NCI-H2107 treated with DMSO at 0.1 percent for 48 hours (cell line): ENCODE data around the gene CTCFL.

Source experiments
- DNase-seq: peaks from one replicate; lab custom pipeline; 2025; ENCODE audit not compliant: unreplicated experiment; lab: John Stamatoyannopoulos, UW

CTCFL gene, protein sequence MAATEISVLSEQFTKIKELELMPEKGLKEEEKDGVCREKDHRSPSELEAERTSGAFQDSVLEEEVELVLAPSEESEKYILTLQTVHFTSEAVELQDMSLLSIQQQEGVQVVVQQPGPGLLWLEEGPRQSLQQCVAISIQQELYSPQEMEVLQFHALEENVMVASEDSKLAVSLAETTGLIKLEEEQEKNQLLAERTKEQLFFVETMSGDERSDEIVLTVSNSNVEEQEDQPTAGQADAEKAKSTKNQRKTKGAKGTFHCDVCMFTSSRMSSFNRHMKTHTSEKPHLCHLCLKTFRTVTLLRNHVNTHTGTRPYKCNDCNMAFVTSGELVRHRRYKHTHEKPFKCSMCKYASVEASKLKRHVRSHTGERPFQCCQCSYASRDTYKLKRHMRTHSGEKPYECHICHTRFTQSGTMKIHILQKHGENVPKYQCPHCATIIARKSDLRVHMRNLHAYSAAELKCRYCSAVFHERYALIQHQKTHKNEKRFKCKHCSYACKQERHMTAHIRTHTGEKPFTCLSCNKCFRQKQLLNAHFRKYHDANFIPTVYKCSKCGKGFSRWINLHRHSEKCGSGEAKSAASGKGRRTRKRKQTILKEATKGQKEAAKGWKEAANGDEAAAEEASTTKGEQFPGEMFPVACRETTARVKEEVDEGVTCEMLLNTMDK

DNA sequence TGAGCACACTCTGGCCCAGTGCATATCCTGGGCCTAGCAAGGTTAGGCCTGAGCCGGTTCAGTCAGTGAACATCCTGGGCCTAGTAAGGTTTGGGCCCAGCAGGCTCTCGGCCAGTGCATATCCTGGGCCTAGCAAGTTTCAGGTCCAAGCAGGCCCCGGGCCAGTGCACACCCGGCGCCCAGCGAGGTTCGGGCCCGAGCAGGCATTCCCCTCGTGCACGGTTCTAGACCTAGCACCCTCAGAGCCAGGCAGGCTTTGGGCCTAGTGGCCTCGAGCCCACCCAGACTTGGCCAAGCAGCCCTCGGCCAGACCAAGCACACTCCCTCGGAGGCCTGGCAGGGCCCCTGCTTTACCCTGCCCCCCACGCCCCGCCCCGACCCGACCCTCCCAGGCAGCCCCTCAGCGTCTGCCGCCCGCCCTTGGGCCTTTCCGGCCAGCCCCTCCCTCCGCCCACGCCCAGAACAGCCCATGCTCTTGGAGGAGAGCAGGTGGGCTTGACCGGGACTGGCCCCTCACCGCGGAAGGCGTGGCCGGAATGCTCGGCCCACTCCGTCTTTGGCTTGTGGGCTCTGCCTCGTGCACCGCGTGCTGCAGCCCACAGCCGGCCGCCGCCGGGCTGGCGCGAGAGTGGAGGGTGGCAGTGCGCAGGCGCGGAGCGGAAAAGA, at the start of gene CTCFL:
TSS of gene CTCFL (minus strand) at position 630 of the 666 bp plus-strand sequence. CDS start 935 bp downstream, outside the sequence.
- DNase-seq = no peak

DNA sequence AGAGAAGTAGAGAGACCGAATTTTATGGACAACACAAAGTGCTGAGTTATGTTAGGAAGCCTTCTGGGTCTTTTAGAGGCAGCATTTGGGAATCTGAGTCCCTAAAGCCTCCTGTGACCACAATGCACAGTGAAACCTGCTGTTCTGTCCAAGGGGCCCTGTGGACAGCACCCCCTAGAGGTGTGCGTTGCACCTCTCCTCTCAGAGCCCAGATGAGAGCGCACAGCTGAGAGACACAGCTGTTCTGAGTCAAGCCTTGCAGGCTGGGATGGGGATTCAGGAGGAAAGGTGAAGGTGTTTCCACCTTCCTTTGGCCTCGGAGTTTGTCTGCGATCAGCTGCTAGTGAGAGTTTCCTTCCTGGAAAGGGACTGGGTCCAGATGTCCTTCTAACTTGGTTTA, 49.0 kb upstream of the CTCFL start:
- no peak for DNase-seq

DNA sequence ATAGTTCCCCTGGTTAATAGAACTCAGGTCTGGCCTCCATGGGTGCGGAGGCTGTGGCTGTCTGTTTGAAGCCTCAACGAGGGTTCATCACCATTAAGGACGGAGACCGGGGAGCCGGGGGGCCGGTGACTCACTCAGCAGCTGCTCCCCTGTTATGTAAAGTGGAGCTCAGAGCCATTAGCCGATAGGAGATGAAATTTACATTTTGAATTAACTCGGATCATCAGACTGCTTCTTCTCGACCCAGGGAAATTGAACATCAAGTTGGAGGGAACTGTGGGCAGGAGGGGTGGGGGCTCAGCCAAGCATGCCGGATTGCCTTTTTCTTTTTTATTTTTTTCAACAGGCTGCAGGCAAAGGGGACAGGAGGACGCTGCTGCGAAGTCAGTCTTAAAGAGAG, 48.3 kb upstream of the CTCFL start:
- DNase-seq = no peak

DNA sequence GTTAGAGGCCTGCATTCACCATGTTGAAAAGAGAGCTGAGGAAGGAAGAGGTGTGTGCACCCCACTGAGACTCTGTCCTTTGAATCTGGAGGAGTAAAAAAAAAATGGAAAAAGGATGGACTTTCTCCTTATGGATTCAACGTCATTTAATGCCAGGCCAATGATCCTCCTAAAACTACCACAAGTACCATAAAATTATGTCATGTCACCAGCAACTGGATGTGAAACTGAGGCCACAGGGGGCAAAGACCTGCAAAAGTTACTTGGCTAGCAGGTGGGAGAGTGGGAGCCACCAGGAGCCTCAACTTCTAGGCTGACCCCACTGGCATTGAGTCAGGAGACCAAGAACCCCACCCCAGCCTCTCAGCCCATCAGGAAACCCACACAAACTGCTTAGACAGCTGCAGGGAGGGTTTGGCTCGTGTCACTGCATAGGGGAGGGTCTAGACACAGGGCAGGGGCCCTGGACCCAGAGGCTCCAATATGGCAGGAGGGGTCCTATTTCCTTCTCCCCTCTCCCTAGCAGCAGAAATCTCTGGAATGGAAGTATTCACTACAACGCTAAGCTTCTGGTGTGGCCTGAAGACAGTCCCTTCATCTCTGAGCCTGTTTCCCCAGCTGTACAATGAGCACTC, 47.0 kb upstream of the CTCFL start:
- DNase-seq = no peak

DNA sequence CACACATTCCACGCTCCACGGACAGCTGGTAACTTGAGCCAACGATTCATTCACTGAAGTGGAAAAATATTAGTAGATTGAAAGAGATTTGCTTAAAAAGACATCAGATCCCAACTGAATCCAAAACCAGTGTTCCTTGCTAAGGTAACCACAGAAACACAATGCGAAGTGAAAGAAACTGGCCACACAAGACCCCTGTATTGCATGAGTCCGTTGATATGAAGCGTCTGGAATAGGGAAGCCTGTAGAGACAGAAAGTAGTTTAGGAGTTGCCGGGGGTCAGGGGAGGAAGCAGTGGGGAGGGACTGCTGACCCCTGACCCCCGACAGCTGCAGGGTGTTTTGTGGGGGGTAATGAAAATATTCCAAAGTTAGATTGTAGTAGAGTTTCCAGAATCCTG, 46.0 kb upstream of the CTCFL start:
- no peak for DNase-seq

DNA sequence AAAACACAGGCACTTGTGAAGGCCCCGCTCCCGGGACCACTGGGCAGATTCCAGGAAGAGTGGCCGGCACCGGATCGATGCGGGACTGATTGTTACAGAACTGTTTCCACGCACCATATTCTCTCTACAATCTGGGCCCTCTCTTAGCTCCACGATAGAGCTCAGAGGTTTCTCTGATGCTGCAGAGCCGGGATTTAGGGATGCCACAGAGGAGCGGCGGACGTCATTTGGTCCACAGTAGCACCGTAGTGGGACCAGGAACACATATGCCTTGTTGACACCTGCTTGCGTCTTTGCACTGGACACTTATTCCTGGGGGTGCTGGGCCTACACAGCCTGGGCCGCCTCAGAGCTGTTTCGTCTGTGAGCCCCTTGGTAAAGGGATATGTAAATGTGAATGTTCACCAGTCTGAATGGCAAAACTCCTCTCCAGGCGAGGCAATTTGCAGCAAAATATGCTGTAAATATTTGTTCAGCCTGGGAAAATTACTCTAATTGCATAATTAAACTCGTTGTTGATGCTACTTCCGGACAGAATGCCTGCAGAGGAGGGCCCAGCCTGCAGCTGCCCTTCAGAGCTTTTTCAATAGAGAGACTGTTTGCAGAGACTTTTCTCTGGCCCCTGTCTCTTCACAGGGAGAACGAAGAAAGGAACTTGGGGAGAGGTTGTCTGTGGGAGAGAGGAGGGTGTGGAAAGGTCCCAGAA, 45.4 kb upstream of the CTCFL start:
- no peak for DNase-seq

DNA sequence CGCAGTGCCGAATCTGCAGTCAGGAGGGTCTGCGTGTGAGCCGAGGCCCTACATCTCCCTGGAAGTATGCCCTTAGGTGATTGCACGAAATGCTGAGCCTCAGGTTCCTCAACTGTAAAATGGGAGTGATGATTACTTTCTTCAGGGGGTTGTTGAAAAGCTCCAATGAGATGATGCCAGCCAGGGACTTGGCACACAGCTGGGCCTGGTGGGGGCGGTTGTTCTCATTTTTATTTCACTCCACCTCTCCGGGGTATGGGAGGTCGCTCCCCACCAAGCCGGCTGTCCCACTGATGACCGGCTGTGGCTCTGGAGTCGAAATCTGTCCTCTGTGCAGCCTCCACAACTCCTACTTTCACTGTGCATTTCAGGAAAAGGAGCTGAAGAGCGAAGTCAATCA, 44.0 kb upstream of the CTCFL start:
- no peak for DNase-seq

DNA sequence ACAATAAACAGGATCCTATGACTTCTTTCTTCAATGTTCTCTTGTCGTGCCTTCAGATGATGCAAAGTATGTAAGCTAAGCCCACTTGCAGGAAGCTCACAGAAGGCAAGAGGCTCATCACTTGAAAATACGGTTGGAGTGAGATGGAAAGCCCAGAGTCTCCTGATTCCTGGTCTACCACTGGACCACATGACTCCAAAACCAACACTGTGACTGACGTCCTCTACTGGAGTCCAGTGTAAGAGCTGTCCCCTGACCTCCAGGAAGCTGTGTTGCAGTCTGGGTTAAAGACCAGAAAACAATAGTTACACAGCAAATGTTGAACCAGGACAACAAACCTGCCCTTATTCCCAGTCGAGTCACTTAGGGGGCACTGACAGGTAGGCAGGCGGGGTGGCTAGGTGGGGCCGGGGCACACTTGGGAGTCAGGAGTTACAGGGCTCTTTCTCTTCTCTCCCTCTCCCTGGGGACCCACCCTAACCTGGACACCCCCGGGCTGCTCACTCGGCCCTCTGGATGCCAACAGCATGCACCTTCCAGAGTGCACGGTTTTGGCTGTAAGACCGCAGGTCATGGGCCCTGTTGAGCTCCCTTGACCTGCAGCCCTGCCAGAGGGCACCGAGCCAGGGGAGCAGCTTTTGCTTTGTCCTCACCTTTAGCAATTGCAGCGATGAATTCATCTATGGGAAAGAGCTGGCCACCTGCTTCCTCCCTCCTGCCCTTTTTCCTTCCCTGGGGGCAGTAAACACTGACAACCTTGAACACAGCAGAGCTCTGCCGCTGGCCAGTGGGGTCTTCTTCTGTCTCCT, 43.4 kb upstream of the CTCFL start:
- no peak for DNase-seq

DNA sequence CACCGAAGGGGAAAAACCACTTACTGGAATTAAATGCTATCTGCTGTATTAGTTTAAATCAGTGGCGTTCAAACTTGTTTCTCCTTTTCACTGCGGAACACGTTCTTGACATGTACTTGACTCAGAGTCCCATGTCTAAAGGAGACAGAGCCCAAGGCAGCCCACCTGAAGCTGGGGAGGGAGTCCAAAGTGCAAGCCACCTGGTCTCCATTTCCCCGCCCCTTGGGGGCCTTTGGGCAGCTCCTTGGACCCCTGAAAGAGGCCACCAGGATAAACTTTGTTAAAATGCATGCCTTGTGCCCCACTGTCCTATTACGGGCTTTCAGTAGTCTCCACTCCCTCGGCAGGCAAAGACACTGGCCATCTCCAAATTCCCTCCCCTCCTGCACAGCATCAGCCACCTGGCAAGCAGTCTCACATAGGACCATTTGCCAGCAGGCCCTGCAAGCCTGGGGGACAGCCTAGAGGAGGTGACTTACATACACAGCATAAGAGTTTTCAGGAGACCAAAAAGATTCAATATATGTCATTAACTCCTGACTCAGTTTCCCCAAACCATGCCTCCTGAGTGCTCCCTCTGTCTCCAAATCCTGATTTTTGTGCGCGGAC, 42.6 kb upstream of the CTCFL start:
- DNase-seq = no peak

DNA sequence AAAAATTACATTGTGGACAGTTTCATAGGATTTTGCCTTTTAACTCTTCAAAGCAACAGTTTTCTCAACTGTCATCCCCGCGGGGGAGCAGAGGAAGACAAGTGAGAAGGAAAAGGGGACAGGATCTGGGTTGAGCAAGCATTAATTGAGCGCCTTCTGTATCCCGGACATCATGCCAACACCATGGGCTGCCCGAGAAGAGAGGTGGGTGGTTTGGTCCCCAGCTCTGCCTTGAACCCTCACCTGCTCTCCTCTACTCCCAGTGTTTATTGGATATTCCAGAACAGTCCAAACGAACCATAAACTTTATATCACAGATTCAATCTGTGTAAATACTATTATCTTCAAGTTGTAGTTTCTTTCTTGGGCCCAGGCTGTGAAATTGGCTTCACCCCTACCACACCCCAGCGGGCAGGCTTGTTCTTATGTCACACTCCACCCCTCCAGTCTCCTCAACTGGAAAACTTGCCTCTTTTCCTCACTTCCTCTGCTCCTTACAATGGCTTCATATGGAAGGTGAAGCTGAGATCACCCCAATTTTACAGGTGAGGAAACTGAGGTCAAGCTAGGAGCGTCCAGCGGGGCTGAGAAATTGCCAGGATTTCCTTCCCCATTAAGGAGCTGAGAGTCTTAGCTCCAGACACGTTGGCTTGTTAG, 42.0 kb upstream of the CTCFL start:
- no peak for DNase-seq

DNA sequence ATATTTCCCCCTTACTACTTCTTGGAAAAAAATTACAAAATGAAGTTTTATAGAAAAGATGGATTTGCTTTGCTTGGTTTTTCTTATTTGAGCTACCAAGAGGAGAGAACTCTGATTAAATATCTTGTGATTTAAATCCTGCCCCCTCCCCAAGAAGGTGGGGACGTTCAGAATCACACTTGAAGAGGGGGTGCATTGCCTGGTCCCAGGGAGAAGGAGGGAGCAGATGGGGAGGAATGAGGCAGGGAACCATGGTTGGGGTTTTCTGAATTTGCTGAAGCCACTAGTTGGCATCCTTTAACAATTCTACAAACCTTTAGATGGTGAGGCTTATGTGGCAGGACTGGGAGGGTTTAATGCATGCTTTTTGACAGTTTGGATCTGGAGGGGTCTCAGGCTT, 41.5 kb upstream of the CTCFL start:
- DNase-seq = no peak

DNA sequence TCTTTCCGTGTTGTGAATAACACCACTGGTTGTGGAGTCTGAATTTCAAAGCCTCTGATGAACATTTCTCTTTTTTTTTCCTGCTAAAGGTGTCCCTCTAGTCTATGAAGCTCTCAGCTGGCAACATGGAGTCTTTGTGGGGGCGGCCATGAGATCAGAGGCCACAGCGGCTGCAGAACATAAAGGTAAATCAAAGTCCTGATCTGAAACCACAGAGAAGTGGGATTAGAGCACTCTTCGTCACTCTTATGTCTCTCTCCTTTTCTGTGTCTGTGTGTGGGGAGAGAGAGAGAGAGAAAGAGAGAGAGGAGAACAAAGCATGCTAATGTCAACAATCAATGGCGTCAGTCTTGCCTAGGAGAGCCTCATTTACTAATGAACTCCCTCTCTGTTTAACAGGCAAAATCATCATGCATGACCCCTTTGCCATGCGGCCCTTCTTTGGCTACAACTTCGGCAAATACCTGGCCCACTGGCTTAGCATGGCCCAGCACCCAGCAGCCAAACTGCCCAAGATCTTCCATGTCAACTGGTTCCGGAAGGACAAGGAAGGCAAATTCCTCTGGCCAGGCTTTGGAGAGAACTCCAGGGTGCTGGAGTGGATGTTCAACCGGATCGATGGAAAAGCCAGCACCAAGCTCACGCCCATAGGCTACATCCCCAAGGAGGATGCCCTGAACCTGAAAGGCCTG, 40.2 kb upstream of the CTCFL start:
- DNase-seq = no peak

DNA sequence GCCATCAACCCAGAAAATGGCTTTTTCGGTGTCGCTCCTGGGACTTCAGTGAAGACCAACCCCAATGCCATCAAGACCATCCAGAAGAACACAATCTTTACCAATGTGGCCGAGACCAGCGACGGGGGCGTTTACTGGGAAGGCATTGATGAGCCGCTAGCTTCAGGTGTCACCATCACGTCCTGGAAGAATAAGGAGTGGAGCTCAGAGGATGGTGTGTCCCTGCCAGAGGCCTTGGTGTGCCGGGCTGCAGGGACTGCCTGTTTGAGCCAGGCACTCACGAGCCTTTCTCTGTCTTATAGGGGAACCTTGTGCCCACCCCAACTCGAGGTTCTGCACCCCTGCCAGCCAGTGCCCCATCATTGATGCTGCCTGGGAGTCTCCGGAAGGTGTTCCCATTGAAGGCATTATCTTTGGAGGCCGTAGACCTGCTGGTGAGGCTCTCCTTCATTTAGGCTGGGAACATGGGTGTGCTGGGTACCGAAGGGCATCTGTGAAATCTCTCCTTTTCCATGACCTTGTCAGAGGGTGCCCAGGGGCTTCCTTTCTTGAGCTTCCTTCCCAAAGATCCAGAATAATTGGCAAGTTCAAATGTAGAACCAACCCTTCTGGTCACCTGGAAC, 39.4 kb upstream of the CTCFL start:
- no peak for DNase-seq

DNA sequence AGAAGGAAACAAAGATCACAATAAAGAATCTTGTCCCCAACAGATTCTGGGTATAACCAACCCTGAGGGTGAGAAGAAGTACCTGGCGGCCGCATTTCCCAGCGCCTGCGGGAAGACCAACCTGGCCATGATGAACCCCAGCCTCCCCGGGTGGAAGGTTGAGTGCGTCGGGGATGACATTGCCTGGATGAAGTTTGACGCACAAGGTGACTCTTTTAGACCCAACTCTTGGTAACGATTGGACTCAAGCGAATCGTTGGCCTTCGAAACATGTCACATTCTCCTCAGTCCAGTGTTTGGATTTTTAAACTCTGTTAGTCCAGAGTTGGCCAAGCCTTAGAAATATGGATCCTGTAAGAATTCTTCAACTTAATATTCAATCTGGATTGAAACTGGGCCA, 38.6 kb upstream of the CTCFL start:
- DNase-seq = no peak

DNA sequence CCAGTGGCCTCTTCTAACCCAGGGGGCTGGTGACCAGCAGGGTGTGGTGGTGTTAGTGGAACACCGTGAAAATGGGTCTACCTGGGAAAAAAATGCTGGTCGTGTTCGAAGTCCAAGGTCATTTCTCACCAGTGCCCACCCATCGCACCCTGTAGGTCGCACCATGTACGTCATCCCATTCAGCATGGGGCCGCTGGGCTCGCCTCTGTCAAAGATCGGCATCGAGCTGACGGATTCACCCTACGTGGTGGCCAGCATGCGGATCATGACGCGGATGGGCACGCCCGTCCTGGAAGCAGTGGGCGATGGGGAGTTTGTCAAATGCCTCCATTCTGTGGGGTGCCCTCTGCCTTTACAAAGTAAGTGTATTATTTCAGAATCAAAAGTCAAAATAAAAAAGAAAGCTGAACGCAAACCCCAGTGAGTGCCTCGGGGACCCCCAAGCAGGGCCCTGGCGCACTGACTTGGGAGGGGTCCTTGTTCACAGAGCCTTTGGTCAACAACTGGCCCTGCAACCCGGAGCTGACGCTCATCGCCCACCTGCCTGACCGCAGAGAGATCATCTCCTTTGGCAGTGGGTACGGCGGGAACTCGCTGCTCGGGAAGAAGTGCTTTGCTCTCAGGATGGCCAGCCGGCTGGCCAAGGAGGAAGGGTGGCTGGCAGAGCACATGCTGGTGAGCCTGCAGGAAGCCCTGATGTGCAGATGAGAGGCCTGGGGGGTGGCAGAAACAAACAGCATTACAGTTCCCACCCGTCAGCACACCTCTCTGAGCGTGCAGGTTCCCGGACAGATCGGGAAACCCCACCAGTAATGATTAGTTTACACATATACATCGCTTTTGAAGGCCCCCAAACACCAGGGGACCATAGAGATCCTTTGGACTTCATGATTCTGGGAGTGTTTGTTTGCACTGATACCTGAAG, 37.9 kb upstream of the CTCFL start:
- no peak for DNase-seq

DNA sequence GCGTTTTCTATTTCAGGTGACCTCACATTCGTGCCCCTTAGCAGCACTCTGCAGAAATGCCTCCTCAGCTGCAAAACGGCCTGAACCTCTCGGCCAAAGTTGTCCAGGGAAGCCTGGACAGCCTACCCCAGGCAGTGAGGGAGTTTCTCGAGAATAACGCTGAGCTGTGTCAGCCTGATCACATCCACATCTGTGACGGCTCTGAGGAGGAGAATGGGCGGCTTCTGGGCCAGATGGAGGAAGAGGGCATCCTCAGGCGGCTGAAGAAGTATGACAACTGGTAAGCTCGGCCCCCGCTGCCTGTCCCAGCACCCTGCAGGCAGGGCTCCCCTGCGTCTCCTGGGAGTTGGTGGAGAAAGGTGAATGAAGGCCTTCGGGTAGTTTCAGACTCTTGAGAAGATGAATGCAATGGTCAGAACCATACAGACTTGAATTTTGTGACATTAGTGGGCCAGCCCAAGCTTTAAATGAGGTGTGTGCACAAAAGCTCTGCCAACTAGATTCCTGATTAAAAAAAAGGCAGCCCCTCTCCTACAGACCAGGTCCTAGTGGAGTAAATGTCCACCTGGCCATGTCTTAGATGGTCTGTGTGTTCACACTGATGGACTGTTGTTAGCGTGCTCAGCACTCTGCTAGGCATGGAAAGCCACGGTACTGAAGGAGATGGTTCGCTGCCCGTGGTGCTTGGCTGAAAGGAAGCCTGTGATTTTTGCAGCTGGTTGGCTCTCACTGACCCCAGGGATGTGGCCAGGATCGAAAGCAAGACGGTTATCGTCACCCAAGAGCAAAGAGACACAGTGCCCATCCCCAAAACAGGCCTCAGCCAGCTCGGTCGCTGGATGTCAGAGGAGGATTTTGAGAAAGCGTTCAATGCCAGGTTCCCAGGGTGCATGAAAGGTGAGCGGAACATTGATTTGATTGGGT, 36.7 kb upstream of the CTCFL start:
- no peak for DNase-seq
